NT2/D1 (cell line): ENCODE results near the gene OTOS.

Experiments used
- SUZ12 ChIP-seq: IDR thresholded peaks from 2 replicates; pipeline ENCODE4 v1.6.1; 2011; ENCODE audit not compliant: insufficient read length, insufficient read depth; ENCODE audit errors: extremely low read depth
- YY1 ChIP-seq: IDR thresholded peaks from 2 replicates; pipeline ENCODE4 v1.6.1; 2011; ENCODE audit not compliant: insufficient read length, insufficient read depth
- ZNF274 ChIP-seq: IDR thresholded peaks from 2 replicates; pipeline ENCODE4 v1.6.1; 2011; ENCODE audit warnings: mild to moderate bottlenecking, low read depth, low read length

DNA sequence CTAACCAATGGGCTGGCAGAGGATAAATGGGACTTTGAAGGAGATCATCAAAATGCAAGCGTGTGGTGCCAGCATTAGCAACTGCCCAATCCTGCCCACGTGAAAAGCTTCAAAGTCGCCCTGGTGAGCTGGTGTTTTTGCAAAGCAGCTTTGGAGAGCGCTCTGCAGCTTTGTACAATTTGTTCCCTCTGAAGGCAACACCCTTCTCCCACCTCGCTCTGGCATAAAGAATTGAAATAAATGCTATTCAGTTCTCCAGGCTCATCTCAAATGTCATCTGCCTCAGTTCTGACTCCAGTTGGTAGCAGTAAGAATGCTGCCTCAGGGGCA, 7.8 kb downstream of the OTOS start:
- TF ChIP-seq YY1 (no peak), ZNF274 (no peak), SUZ12 (no peak)
